Measurements from ENCODE around the gene BICC1. TPM values are rescaled to one million over a fixed set of nuclear protein-coding genes. Genes with fewer than 3 reads are reported as not detected.

Gene BICC1
- total and polyA plus RNA-seq, 2 of the 13 experiments (the other 11 are each of a cell fraction or from before 2014, with no cell fraction given): 0.18 to 1.5 TPM

DNA sequence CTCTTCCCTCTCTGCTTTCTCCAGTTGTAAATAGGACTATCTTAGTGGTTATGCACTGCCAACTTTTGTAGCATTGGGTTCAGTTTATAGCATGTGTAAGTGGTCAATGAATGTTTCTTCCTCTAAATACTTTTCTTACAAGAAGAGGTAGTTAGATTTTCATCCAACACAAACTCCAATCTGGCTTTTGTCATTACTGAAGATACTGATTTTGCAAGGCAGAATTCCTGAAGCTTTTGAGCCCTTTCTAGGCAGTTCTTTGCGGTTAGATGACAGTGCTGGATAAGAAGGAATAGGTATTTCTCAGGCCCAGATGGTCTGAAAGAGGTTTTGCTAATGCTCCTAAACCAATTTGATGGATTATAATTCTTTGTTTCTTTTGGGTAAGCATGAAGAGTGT, 60.5 kb downstream of the BICC1 start:
- intact Hi-C loops (cut with micrococcal nuclease; ENCODE audit: unreplicated experiment) (no loop called here), in situ Hi-C loops (cut with HindIII; ENCODE audit: extremely low pct_ligation_motif_present, low pct_unique_long_range_greater_than_20kb) (no loop called here)
- peaks cover 2% of the 10 kb centered on the region for H3K79me2 ChIP-seq (ENCODE audit: insufficient read depth, low read length)
- ATAC-seq (no peak), DNase-seq (ENCODE audit: low spot score) (no peak), FAIRE-seq (no peak)
- peaks cover 7% of the 10 kb centered on the region; the same call in 1 of the 2 replicates for H3K4me1 ChIP-seq (ENCODE audit: insufficient read depth, low read length)
- no peaks in the 10 kb centered on the region for H3K27me3 ChIP-seq (ENCODE audit: control insufficient read depth in 1 of 2, insufficient read depth in 2 of 2, low read length in 2 of 2)
- H2AFZ ChIP-seq (ENCODE audit: low read length): no peak overlapping the region
- TF ChIP-seq ZNF256 (CRISPR knock-in tag; conservative IDR thresholded peaks at IDR 0.05) (no peak), JDP2 (CRISPR knock-in tag; IDR thresholded peaks at IDR 0.05; ENCODE audit: borderline replicate concordance) (no peak), ZKSCAN1 (IDR thresholded peaks at IDR 0.05; ENCODE audit: low read length) (no peak), NR2F2 (IDR thresholded peaks at IDR 0.05; ENCODE audit: borderline replicate concordance, low read depth) (no peak), DMAP1 (CRISPR knock-in tag; IDR thresholded peaks at IDR 0.05) (no peak), NPAS2 (CRISPR knock-in tag; IDR thresholded peaks at IDR 0.05; ENCODE audit: borderline replicate concordance) (no peak), ZNF10 (CRISPR knock-in tag; IDR thresholded peaks at IDR 0.05; ENCODE audit: borderline replicate concordance, low read depth) (no peak), ZNF746 (CRISPR knock-in tag; IDR thresholded peaks at IDR 0.05) (no peak), ZNF33B (CRISPR knock-in tag; IDR thresholded peaks at IDR 0.05) (no peak), RARG (CRISPR knock-in tag; IDR thresholded peaks at IDR 0.05; ENCODE audit: low read depth) (no peak), KLF11 (CRISPR knock-in tag; IDR thresholded peaks at IDR 0.05) (no peak), POGZ (CRISPR knock-in tag; IDR thresholded peaks at IDR 0.05) (no peak), TBL1XR1 (IDR thresholded peaks at IDR 0.05; ENCODE audit: borderline replicate concordance, low read length, partially characterized antibody) (no peak)
- TF ChIP-seq, protein P1, sequence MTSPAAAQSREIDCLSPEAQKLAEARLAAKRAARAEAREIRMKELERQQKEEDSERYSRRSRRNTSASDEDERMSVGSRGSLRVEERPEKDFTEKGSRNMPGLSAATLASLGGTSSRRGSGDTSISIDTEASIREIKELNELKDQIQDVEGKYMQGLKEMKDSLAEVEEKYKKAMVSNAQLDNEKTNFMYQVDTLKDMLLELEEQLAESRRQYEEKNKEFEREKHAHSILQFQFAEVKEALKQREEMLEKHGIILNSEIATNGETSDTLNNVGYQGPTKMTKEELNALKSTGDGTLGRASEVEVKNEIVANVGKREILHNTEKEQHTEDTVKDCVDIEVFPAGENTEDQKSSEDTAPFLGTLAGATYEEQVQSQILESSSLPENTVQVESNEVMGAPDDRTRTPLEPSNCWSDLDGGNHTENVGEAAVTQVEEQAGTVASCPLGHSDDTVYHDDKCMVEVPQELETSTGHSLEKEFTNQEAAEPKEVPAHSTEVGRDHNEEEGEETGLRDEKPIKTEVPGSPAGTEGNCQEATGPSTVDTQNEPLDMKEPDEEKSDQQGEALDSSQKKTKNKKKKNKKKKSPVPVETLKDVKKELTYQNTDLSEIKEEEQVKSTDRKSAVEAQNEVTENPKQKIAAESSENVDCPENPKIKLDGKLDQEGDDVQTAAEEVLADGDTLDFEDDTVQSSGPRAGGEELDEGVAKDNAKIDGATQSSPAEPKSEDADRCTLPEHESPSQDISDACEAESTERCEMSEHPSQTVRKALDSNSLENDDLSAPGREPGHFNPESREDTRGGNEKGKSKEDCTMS (CRISPR knock-in tag; conservative IDR thresholded peaks at IDR 0.05): no peak
- TF ChIP-seq, protein P2, sequence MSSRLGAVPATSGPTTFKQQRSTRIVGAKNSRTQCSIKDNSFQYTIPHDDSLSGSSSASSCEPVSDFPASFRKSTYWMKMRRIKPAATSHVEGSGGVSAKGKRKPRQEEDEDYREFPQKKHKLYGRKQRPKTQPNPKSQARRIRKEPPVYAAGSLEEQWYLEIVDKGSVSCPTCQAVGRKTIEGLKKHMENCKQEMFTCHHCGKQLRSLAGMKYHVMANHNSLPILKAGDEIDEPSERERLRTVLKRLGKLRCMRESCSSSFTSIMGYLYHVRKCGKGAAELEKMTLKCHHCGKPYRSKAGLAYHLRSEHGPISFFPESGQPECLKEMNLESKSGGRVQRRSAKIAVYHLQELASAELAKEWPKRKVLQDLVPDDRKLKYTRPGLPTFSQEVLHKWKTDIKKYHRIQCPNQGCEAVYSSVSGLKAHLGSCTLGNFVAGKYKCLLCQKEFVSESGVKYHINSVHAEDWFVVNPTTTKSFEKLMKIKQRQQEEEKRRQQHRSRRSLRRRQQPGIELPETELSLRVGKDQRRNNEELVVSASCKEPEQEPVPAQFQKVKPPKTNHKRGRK (CRISPR knock-in tag; IDR thresholded peaks at IDR 0.05): no peak
- TF ChIP-seq, protein P3, sequence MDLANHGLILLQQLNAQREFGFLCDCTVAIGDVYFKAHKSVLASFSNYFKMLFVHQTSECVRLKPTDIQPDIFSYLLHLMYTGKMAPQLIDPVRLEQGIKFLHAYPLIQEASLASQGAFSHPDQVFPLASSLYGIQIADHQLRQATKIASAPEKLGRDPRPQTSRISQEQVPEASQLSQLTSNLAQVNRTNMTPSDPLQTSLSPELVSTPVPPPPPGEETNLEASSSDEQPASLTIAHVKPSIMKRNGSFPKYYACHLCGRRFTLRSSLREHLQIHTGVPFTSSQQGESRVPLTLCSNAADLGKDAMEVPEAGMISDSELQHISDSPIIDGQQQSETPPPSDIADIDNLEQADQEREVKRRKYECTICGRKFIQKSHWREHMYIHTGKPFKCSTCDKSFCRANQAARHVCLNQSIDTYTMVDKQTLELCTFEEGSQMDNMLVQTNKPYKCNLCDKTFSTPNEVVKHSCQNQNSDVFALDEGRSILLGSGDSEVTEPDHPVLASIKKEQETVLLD (CRISPR knock-in tag; IDR thresholded peaks at IDR 0.05; ENCODE audit: low read depth): no peak
- 88% methylated on average over 1 of the region's 1 CpG for WGBS (ENCODE audit: low lambda C conversion rate)
- no peak overlapping the region for H3K9ac ChIP-seq (ENCODE audit: insufficient read depth, low read depth, low read length)
- BruUV-seq (replicated peaks): no TSS peak
- CTCF ChIA-PET (ENCODE audit: low intra/inter-chr PET ratio, low total read pairs): no interaction called here
- no peaks in the 10 kb centered on the region for H4K20me1 ChIP-seq (ENCODE audit: insufficient read depth, low read length)
- H3K27ac ChIP-seq (ENCODE audit: extremely low read length, insufficient read depth, low read length): no peak overlapping the region
- H3K4me2 ChIP-seq (ENCODE audit: low read depth, low read length): no peak overlapping the region
- H3K36me3 ChIP-seq (replicated peaks in 1 of 2; ENCODE audit: control insufficient read depth in 1 of 2, insufficient read depth in 2 of 2, low read length in 2 of 2): no peaks in the 10 kb centered on the region; a peak in 1 of 5 replicates
- POLR2A ChIA-PET: no interaction called here
- 0 out of 2 replicates have a peak, but pooled peaks cover 7% of the 10 kb centered on the region for H3K9me3 ChIP-seq (ENCODE audit: low read length)
- H3K4me3 ChIP-seq (replicated peaks in 1 of 3; ENCODE audit: insufficient read depth in 1 of 3, low read depth in 2 of 3, low read length in 3 of 3): no peak overlapping the region
